Measurements from ENCODE around the gene KCNIP1. TPM values are rescaled to one million over a fixed set of nuclear protein-coding genes. Genes with fewer than 3 reads are reported as not detected.

KCNIP1 gene
- polyA plus RNA-seq (ENCODE audit: insufficient read length) = 2.4 TPM

DNA sequence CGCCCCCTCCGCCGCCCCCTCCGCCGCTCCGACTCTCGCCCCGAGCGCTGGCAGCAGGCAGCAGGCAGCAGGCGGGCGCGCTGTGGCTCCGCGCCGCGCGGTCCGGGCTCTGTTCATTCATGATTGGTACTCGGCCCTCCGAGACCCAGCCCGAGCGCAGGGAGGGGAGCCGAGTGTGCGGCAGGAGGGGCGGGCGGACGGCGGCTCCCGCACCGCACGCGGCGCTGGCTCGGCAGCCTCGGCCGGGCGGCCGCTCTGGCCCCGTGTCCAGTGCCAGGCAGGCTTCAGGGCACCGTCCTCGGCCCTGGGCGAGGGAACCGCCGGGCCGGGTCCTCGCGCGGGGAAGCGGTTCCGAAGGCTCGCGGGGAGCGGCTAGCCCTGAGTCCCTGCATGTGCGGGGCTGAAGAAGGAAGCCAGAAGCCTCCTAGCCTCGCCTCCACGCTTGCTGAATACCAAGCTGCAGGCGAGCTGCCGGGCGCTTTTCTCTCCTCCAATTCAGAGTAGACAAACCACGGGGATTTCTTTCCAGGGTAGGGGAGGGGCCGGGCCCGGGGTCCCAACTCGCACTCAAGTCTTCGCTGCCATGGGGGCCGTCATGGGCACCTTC lies at the start of gene KCNIP1:
Gene KCNIP1, plus strand, starts transcription at position 31 of the 607 bp plus-strand sequence.
- DNase-seq (ENCODE audit: low read depth) = no peak

- no peak for DNase-seq (ENCODE audit: low read depth)
Observed at GRCh38 chr5:170463426-170463825, 40.4 kb upstream of the KCNIP1 start.

- no peak for DNase-seq (ENCODE audit: low read depth)
Observed at GRCh38 chr5:170464280-170465127, 39.3 kb upstream of the KCNIP1 start.

DNA sequence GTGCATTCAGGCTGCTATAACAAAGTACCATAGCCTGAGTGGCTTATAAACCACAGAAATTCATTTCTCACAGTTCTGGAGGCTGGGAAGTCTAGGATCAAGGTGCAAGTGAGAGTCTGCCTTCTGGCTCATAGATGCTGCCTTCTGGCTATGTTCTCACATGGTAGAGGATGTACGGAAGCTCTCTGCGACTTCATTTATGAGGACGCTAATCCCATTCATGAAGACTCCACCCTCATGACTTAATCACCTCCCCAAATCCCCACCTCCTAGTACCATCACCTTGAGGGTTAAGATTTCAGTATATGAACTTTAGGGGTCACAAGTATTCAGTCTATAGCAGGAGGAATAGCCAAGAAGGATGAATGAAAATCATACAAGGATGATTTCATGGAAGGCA lies 37.3 kb upstream of the KCNIP1 start:
- no peak for DNase-seq (ENCODE audit: low read depth)

DNA sequence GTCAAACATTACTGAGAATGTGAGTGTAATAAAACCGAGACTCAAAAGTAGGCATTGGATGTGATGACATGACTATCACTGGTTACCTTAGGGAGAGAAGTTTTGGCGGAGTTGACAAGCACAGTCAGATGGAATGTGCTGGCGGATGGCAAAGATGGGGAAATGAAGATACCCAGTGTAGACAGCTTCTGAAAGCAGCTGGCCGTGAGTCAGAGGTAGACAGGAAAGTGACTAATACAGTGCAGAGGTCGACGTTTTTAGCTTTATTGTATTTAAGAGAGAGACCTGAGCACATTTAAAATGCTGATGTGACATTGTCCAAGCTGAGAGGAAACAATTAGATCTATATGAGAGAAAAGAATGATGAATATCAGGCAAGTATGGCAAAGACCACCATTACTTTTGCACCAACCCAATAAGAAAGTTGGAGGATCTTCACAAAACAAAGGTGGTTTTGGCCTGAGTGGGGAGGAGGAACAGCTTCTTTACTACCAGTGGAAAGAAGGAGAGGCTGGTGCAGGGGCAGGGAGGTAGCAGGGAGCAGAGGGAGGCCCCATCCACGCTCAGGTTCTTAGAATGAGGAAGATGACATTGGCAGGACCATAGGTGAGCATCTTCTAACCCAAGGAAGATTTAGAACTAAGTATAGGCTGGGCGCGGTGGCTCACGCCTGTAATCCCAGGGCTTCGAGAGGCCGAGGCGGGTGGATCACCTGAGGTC lies 36.7 kb upstream of the KCNIP1 start:
- no peak for DNase-seq (ENCODE audit: low read depth)

- DNase-seq (ENCODE audit: low read depth) = no peak
Observed at GRCh38 chr5:170468633-170469285, 35.1 kb upstream of the KCNIP1 start.

DNA sequence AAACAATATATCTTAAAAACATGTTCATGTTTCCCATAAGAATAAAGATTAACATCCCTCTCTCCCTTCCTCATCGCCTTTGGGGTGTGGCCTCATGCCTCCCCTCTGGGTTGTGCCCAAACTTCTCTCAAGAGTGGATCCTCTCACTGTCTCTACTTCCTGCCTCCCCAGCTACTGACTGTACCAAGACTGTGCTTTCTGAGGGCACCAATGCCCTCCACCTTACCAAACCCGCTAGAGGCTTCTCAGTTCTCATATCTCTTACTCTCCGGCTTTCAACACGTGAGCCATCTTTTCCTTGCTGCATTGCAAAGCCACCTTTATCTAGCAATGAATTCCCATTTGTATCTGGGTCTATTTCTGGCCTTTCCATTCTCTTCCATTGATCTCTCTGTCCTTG lies 34.4 kb upstream of the KCNIP1 start:
- no peak for DNase-seq (ENCODE audit: low read depth)

DNA sequence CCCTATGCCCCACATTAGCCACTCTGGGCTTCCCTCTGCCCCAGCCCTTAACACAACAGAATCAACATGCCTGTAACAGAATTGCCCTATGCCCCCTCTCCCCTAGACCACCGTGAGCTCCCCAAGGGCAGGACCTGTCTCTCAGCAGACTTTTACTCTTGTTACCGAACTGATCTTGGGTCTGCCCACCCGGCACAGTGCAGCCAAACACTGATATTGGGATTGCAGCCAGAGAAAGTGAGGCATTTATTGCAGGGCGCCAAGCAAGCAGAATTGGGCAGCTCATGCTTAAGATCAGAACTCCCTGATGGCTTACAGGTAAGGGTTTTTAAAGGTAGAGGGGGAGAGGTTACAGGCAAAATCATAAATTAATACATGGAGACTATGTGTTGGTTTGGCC lies 33.5 kb upstream of the KCNIP1 start:
- no peak for DNase-seq (ENCODE audit: low read depth)

DNA sequence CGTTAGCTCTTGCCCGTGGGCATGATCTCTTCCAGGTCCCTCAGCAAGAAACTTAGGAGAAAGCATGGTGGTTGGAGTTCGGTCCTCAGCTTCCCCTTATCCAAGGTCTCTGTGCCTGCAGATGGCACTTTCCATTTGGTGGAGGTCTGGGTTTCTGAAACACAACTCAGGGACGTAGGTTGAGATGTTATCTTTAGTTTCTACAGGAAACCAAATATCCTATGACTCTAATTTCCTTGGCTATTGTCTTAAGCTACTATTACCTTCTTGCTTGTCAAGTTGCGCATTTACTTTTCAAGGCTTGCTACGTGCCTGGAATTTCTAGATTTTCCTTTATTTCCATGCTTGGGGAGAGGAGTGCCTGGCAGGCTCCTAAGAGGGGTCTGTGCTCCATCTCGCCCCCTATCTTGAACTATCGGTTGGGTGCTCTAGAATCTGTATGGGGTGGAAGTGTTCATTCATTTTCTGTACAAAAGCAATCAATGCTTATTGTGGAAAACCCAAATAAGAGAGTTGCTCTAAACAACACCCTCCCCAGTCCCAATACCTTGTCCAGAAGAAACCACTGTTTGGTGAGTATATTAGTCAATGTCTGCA lies 32.9 kb upstream of the KCNIP1 start:
- no peak for DNase-seq (ENCODE audit: low read depth)

GRCh38 chr5:170471551-170472178 lies 32.2 kb upstream of the KCNIP1 start:
- no peak for DNase-seq (ENCODE audit: low read depth)

- DNase-seq (ENCODE audit: low read depth) = no peak
Observed at GRCh38 chr5:170473642-170474041, 30.2 kb upstream of the KCNIP1 start.

- DNase-seq (ENCODE audit: low read depth) = no peak
Observed at GRCh38 chr5:170474489-170475274, 29.1 kb upstream of the KCNIP1 start.

DNA sequence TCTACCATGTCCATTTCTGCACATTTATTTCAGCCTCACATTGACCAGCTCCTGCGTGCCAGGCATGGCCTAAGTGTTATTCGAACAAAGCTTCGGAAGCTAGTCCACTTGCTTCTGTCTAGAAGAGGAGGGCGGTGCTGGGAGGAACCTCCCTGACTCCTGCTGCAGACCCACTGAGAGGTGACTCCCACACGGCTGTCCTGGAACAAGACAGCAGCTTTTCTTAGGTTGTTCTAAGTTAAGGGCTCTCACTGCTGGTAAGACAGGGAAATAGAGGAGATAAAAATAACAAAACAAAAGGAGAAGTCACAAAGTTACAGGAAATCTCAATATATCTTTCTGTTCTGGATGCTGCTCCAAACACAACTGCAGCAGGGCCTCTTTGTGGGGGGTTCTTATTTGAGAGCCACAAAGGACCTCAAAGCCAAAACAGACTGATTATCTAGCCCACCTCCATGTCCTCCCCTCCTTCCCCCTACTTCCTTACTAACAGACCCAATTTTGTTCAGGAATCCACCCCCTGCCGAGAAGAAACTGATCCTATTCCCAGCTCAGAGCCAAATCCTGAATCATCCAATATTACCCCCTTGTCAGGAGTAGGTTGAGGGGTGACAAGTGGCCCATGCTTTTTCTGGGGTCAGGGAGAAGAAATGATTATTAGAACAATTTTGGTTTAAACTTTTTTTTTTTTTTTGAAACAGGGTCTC lies 28.4 kb upstream of the KCNIP1 start:
- no peak for DNase-seq (ENCODE audit: low read depth)

GRCh38 chr5:170476704-170477103 lies 27.1 kb upstream of the KCNIP1 start:
- DNase-seq (ENCODE audit: low read depth) = no peak

- DNase-seq (ENCODE audit: low read depth) = no peak
Observed at GRCh38 chr5:170477906-170478305, 25.9 kb upstream of the KCNIP1 start.

GRCh38 chr5:170478306-170478705 lies 25.5 kb upstream of the KCNIP1 start:
- no peak for DNase-seq (ENCODE audit: low read depth)

- no peak for DNase-seq (ENCODE audit: low read depth)
Observed at GRCh38 chr5:170479484-170479883, 24.3 kb upstream of the KCNIP1 start.

- no peak for DNase-seq (ENCODE audit: low read depth)
Observed at GRCh38 chr5:170480260-170480659, 23.6 kb upstream of the KCNIP1 start.

GRCh38 chr5:170481849-170482248 lies 22.0 kb upstream of the KCNIP1 start:
- DNase-seq (ENCODE audit: low read depth) = no peak

DNA sequence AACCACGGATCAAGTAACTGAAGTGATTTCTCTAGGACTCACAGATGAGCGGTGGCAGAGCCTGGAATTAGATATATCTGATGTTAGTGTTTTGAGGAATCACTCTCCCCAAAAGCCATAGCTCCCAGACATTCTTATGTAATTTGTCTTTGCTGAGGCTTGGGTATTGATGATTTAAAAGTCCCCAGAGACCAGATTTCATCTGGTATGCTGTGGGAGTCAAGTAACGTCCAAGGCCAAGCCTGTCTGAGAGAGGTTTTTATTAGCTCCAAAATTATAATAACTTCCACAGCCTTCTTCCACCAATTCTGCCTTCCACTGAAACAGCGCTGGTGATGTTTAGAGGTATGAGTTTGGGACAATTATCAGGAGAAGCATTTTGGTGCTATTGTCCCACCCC lies 21.3 kb upstream of the KCNIP1 start:
- DNase-seq (ENCODE audit: low read depth) = no peak
